ENCODE data around the gene GATAD2B.

- TF ChIP-seq ZEB2 (tag by site-specific recombination; IDR thresholded peaks at IDR 0.05) = no peak
- no peak for TF ChIP-seq CTCF (tag by site-specific recombination; IDR thresholded peaks at IDR 0.05)
- TF ChIP-seq ZNF596 (tag by site-specific recombination; IDR thresholded peaks at IDR 0.05) = no peak
- TF ChIP-seq, protein P1, sequence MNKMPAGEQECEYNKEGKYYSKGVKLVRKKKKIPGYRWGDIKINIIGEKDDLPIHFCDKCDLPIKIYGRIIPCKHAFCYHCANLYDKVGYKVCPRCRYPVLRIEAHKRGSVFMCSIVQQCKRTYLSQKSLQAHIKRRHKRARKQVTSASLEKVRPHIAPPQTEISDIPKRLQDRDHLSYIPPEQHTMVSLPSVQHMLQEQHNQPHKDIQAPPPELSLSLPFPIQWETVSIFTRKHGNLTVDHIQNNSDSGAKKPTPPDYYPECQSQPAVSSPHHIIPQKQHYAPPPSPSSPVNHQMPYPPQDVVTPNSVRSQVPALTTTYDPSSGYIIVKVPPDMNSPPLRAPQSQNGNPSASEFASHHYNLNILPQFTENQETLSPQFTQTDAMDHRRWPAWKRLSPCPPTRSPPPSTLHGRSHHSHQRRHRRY (tag by site-specific recombination; IDR thresholded peaks at IDR 0.05) = no peak
- TF ChIP-seq, protein P2, sequence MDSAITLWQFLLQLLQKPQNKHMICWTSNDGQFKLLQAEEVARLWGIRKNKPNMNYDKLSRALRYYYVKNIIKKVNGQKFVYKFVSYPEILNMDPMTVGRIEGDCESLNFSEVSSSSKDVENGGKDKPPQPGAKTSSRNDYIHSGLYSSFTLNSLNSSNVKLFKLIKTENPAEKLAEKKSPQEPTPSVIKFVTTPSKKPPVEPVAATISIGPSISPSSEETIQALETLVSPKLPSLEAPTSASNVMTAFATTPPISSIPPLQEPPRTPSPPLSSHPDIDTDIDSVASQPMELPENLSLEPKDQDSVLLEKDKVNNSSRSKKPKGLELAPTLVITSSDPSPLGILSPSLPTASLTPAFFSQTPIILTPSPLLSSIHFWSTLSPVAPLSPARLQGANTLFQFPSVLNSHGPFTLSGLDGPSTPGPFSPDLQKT (IDR thresholded peaks at IDR 0.05; ENCODE audit: borderline replicate concordance, low read depth, low read length) = no peak
- TF ChIP-seq, protein P3, sequence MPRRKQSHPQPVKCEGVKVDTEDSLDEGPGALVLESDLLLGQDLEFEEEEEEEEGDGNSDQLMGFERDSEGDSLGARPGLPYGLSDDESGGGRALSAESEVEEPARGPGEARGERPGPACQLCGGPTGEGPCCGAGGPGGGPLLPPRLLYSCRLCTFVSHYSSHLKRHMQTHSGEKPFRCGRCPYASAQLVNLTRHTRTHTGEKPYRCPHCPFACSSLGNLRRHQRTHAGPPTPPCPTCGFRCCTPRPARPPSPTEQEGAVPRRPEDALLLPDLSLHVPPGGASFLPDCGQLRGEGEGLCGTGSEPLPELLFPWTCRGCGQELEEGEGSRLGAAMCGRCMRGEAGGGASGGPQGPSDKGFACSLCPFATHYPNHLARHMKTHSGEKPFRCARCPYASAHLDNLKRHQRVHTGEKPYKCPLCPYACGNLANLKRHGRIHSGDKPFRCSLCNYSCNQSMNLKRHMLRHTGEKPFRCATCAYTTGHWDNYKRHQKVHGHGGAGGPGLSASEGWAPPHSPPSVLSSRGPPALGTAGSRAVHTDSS (tag by site-specific recombination; IDR thresholded peaks at IDR 0.05) = no peak
- TF ChIP-seq ZNF514 (tag by site-specific recombination; IDR thresholded peaks at IDR 0.05) = no peak
- TF ChIP-seq ZNF138 (tag by site-specific recombination; IDR thresholded peaks at IDR 0.05; ENCODE audit: borderline replicate concordance) = no peak
Measured at GRCh38 chr1:153778824-153779519, 143.8 kb downstream of the GATAD2B start.
